Islet precursor cell (in vitro differentiated cells): ENCODE data around the gene BUB3.
A peak's percentile ranks its signal among the peaks of the same experiment; 100 is the strongest.

Experiments used
- DNase-seq: peaks from one replicate; pipeline ENCODE4 v3.0.0-alpha.2; 2018

Gene BUB3

GRCh38 chr10:123154092-123154710 is at the start of gene BUB3:
Gene BUB3, plus strand, starts transcription at chr10:123154402. Its CDS starts 516 bp downstream, at chr10:123154918.
- DNase-seq, result peak; percentile 100

DNA sequence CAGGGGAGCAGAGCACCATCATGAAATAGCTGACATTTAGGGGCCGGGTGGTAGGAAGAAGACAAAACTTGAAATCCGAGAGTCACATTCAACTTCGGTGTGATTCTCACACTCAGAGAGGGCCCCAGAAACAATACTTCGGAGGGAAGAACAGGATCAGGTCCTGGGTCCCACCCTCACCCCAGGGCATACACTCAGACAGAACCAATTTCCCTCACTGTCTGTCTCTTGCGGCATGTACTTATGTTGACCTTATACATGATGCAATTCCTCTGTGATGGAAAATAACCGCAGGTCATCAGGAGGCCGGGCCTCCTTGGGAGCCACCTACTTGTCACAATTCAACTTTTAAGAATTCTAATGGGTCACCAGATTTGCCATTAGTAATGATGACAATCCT is 44.7 kb upstream of the BUB3 start:
- no peak for DNase-seq

DNA sequence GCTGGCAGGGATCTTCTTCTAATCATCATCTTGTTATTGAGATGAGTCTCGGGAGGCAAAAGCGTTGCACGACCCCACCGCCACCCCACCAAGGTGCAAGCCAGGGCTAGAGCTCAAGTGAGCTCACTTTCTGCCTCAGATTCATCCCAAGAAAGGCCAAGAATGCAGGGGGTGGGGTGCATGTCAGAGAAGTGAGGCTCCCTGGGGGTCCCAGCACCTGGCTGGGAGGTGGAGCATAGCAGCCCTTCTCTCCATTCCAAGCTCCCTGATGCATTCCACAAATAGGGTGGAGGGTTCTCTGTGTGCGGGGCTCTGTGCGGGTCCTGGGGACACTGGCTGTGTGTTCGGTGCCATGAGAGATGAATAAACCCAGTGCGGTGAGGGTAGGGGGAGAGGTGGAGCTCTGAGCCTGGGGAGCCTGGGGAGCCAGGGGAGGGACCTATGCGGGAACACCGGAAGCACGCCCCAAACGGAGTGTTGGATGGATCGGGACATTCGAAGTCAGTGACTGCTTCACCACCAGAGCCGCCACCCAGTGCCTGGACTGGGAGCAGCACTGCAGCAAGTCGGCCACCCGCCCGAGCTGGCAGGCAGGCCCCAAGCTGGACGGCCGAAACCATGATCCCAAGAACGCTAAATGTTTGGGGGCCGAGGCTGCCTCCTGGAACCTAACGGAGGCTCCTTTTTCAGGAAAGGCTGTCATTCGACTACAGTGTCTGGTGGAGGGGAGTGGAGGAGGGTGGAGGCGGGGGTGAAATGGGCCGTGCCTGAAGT is 36.4 kb upstream of the BUB3 start:
- DNase-seq, result no peak

GRCh38 chr10:123119081-123119480 is 35.1 kb upstream of the BUB3 start:
- no peak for DNase-seq

DNA sequence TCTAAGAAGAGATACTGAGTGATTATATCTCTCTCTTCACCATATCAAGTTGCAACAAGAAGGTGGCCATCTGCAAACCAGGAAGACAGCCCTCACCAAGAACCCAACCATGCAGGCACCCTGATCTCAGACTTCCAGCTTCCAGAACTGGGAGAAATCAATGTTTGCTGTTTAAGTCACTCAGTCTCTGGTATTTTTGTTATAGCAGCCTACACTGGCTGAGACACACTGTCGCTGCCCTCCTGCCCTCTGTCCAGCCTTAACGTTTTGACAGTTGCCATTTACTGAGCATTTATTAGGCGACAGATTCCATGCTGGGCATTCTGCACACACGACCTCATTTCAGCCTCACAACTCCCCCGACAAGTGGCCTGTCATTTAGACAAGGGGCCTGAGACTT is 28.0 kb upstream of the BUB3 start:
- no peak for DNase-seq

DNA sequence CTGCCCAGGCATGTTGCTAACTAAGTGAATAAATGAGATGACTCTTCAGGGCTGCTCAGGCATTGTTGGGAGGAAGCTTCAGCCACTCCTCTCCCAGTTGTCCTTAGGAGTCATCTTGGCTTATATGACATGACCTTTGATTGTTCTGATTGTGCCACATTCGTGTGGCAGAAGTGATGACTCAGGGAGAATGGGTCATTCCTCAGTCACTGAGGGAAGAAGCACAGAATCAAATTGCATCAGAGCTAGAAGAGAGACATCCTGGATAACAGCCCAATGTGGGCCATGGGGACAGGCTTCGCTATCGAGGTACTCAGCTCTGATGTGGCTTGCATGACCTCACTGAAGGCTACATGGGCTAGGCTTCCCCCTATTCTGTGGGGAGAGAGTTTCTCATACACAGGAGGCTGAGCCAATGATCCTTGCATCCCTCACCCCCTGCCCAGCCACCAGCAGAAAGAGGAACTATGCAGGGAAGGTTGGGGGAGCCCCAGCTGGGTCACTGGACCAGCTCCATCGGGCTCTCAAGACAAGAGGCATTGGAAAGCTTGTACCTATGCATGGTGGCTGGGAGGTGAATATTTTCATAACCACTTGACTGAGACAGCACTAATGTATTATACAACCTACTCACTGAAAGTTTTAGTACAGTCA is 24.5 kb upstream of the BUB3 start:
- peak; percentile 22 for DNase-seq

GRCh38 chr10:123132576-123133477 is 21.4 kb upstream of the BUB3 start:
- peak; percentile 94 for DNase-seq

DNA sequence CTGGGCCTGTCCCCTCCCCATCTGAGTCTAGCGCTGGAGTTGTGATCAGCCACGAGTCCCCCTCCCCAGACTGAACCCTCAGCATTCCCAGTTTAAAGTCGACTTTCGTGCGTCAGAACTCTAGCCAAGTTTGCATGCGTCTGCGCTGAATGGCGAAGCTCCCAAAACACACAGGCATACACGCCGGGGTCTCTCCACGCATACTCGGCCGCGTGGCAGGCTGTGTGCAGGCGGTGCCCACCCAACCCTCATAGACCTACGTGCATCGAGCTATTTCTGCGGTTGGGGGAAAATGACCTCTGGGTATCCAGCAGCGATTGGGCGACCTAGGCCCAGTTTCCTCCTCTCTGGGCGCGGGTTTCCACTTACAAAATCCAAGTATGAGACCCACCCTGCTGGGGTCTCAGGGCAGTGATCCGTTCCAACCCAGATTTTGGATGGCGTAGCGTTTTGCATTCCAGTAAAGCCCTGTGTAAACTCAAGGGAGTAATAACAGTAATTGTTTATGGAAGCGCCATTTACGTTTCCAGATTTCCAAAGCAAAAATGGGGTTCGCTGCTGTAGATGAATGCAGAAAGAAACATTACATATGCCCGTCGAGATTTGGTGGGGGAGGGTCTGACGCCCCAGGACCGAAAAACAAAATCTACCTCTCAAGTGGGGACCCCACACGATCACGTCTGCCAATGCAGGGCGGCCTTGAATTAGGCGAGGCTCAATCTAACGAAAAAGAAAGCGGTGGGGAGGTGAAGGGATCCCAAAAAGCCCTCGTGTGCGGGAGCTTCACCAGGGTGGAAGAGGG is 20.5 kb upstream of the BUB3 start:
- DNase-seq, result no peak

GRCh38 chr10:123134343-123134914 is 19.8 kb upstream of the BUB3 start:
- no peak for DNase-seq

GRCh38 chr10:123134915-123135414 is 19.2 kb upstream of the BUB3 start:
- DNase-seq, result no peak

- no peak for DNase-seq
Measured at GRCh38 chr10:123135415-123136141, 18.6 kb upstream of the BUB3 start, which contains the start of gene HMX3. Gene HMX3, plus strand, starts transcription at chr10:123135970. Its CDS starts 81 bp downstream, at chr10:123136051.

DNA sequence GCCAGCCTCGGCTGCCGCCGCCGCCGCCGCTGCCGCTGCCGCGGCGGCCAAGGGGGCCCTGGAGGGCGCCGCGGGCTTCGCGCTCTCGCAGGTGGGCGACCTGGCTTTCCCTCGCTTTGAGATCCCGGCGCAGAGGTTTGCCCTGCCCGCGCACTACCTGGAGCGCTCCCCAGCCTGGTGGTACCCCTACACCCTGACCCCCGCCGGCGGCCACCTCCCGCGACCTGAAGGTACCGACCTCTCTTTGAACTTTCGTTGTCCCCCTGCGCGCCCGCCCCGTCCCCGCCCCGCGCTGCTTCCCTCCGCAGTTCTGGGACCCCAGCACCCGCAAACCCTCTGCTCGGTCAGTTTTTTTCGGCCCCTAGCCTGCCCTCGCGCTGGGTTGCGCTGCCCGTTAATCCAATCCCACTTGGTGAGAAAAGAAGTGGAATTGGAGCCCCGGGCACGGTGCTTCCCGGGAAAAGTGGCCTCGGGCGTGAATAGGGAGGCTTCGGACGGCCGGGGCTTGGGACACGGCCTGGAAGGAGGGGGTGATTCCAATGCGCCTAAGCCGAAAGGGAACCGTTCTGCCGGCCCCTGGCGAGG is 17.9 kb upstream of the BUB3 start:
- DNase-seq, result no peak

DNA sequence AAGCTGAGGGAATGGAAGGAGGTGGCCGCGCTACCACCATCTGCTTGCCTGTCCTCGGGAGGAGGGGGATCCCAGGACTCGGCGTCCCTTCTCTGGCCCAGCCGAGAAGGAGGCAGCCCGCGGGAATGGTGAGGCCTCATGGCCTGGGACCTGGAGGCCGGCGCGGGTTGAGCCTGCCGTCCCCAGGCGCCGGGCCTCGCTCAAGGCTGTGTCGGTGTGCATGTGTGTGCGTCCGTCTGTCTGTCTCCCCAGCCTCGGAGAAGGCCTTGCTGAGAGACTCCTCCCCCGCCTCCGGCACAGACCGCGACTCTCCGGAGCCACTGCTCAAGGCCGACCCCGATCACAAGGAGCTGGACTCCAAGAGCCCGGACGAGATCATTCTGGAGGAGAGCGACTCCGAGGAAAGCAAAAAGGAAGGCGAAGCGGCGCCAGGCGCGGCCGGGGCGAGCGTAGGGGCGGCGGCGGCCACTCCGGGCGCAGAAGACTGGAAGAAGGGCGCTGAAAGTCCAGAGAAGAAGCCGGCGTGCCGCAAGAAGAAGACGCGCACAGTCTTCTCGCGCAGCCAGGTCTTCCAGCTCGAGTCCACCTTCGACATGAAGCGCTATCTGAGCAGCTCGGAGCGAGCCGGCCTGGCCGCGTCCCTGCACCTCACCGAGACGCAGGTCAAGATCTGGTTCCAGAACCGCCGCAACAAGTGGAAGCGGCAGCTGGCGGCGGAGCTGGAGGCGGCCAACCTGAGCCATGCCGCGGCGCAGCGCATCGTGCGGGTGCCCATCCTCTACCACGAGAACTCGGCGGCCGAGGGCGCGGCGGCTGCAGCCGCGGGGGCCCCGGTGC is 17.2 kb upstream of the BUB3 start:
- DNase-seq, result peak; percentile 69

- no peak for DNase-seq
Measured at GRCh38 chr10:123139165-123139520, 15.1 kb upstream of the BUB3 start.

- DNase-seq, result peak; percentile 96
Measured at GRCh38 chr10:123139521-123140163, 14.6 kb upstream of the BUB3 start.

GRCh38 chr10:123140164-123140982 is 13.8 kb upstream of the BUB3 start:
- peak; percentile 64 for DNase-seq

GRCh38 chr10:123140983-123141390 is 13.2 kb upstream of the BUB3 start:
- no peak for DNase-seq
